ENCODE data around the gene SPG11. TPM values are rescaled to one million over a fixed set of nuclear protein-coding genes. Genes with fewer than 3 reads are reported as not detected.
"Not testable (repeated sequence)": the region's sequence is repeated elsewhere in the genome, so short reads cannot be mapped to it uniquely, and the experiment has no call there.

Gene SPG11
- total RNA-seq, 1 donor from 2014 or later: 97.6 TPM

DNA sequence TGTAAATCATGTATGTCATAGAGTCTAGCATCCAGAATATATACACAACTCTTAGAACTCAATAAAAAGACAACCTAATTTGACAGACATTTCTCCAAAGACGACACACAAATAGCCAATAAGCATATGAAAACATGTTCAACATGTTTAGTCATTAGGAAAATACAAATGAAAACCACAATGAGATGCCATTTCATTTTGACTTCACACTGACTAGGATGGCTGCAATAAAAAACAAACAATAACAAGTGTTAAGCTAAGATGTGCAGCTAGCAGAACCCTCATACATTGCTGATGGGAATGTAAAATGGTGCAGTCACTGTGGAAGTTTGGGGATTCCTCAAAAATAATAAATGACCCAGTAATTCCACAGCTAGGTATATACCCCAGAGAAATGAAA is 16.4 kb downstream of the SPG11 start:
- Histone ChIP-seq H3K27ac (no peak overlapping the region), H3K36me3 (peaks cover 57% of the 10 kb centered on the region), H3K4me3 (no peak overlapping the region), H3K9me3 (no peaks in the 10 kb centered on the region), H3K4me1 (no peaks in the 10 kb centered on the region), H3K27me3 (no peaks in the 10 kb centered on the region)
- intact Hi-C loops (cut with DNase I): no loop called here
- ATAC-seq (no peak), DNase-seq (no peak)
- TF ChIP-seq, protein P1, sequence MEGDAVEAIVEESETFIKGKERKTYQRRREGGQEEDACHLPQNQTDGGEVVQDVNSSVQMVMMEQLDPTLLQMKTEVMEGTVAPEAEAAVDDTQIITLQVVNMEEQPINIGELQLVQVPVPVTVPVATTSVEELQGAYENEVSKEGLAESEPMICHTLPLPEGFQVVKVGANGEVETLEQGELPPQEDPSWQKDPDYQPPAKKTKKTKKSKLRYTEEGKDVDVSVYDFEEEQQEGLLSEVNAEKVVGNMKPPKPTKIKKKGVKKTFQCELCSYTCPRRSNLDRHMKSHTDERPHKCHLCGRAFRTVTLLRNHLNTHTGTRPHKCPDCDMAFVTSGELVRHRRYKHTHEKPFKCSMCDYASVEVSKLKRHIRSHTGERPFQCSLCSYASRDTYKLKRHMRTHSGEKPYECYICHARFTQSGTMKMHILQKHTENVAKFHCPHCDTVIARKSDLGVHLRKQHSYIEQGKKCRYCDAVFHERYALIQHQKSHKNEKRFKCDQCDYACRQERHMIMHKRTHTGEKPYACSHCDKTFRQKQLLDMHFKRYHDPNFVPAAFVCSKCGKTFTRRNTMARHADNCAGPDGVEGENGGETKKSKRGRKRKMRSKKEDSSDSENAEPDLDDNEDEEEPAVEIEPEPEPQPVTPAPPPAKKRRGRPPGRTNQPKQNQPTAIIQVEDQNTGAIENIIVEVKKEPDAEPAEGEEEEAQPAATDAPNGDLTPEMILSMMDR (IDR thresholded peaks at IDR 0.05): no peak

DNA sequence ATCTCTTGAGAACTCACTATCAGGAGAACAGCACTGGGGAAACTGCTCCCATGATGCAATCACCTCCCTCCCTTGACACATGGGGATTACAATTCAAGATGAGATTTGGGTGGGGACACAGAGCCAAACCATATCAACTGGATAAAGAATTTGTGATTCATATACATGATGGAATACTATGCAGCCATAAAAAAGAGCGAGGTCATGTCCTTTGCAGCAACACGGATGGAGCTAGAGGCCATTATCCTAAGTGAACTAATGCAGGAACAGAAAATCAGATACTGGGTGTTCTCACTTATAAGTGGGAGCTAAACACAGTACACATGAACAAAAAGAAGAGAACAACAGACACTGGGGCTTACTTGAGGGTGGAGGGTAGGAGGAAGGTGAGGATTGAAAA is 17.0 kb downstream of the SPG11 start:
- Histone ChIP-seq H3K4me1 (no peaks in the 10 kb centered on the region), H3K4me3 (no peak overlapping the region), H3K9me3 (no peaks in the 10 kb centered on the region), H3K27ac (no peak overlapping the region), H3K36me3 (peaks cover 57% of the 10 kb centered on the region), H3K27me3 (no peaks in the 10 kb centered on the region)
- intact Hi-C loops (cut with DNase I): no loop called here
- ATAC-seq: no peak
- no peak for DNase-seq
- TF ChIP-seq, protein P1 (IDR thresholded peaks at IDR 0.05): no peak

DNA sequence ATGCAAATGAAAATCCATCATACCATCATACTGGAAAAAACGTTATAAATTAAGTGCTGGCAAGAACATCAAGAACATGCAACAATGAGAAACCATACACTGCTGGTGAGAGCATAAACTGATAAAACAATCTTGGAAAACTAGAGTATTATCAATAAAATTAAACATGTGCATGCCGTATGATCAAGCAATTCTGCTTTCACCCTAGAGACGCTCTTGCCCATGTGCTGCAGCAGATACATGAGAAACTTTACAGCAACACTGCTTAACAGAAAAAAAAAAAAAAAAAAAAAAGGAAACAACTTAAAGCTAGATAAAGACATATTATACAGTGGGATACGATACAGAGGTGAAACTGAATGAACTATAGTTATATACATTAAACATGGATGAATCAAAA is 21.8 kb downstream of the SPG11 start:
- H3K36me3 ChIP-seq: peaks cover 48% of the 10 kb centered on the region
- intact Hi-C loops (cut with DNase I): no loop called here
- ATAC-seq (no peak), DNase-seq (no peak)
- TF ChIP-seq, protein P1 (IDR thresholded peaks at IDR 0.05): no peak
- H3K9me3 ChIP-seq: no peaks in the 10 kb centered on the region
- H3K4me3 ChIP-seq: no peak overlapping the region
- H3K27me3 ChIP-seq: no peaks in the 10 kb centered on the region
- H3K4me1 ChIP-seq: no peaks in the 10 kb centered on the region
- no peak overlapping the region for H3K27ac ChIP-seq

DNA sequence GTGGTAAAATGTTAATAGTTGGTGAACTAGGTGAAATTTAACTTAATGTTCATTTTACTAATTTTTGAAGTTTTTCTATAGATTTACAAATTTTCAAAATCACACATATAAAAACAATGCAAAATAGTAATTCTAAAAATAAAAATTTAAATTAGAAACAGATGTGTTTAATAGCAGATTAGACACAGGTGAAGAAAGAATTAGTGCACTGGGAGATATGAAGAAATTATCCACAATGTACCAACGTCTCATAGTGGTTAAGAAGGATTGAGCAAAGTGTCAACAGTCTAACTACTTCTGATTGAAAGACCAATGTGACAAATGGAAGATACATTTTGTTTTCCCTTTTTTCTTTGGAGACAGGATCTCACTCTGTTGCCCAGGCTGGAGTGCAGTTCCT is 26.5 kb downstream of the SPG11 start:
- Histone ChIP-seq H3K4me3 (no peak overlapping the region), H3K36me3 (peaks cover 82% of the 10 kb centered on the region), H3K27ac (no peak overlapping the region), H3K4me1 (no peaks in the 10 kb centered on the region), H3K9me3 (no peaks in the 10 kb centered on the region), H3K27me3 (no peaks in the 10 kb centered on the region)
- TF ChIP-seq, protein P1 (IDR thresholded peaks at IDR 0.05): no peak
- intact Hi-C loops (cut with DNase I): no loop called here
- no peak for ATAC-seq
- no peak for DNase-seq

DNA sequence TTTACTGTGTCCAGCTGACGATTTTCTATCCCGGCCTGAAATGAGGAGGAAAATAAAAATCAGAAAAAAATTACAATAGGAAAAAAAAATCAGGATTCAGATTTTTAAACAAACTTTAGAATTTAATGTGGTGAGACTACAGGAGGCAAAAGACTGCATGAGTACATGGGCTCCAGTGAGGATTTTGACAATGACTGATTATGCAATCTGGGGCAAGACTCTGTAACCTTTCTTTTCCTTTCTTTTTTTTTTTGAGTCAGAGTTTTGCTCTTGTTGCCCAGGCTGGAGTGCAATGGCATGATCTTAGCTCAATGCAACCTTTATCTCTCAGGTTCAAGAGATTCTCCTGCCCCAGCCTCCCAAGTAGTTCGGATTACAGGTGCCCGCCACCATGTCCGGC is 29.9 kb downstream of the SPG11 start:
- no peak overlapping the region for H3K4me3 ChIP-seq
- no peaks in the 10 kb centered on the region for H3K9me3 ChIP-seq
- H3K27me3 ChIP-seq: no peaks in the 10 kb centered on the region
- intact Hi-C loops (cut with DNase I): no loop called here
- TF ChIP-seq, protein P1 (IDR thresholded peaks at IDR 0.05): no peak
- H3K4me1 ChIP-seq: no peaks in the 10 kb centered on the region
- no peak overlapping the region for H3K27ac ChIP-seq
- peaks cover 87% of the 10 kb centered on the region for H3K36me3 ChIP-seq
- ATAC-seq (no peak), DNase-seq (no peak)

DNA sequence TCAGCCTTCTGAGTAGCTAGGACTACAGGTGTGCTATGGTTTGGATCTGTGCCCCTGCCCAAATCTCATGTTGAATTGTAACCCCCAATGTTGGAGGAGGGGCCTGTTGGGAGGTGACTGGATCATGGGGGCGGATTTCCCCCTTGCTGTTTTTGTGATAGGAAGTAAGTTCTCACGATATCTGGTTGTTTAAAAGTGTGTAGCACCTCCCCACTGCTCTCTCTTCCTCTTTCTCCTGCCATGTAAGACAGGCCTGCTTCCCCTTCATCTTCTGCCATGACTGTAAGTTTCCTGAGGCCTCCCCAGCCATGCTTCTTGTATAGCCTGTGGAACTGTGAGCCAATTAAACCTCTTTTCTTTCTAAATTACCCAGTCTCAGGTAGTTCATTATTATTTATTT is 38.2 kb downstream of the SPG11 start:
- H3K27me3 ChIP-seq; DNase-seq; intact Hi-C loops (cut with DNase I); H3K9me3 ChIP-seq; H3K27ac ChIP-seq; H3K4me3 ChIP-seq; ATAC-seq; H3K4me1 ChIP-seq: not testable (repeated sequence)
- peaks cover 98% of the 10 kb centered on the region for H3K36me3 ChIP-seq

All from upper lobe of right lung (tissue), 1 donor.